DMS114 treated with DMSO at 0.1 percent for 48 hours (cell line): ENCODE data around the gene ZNF445.
"Not testable (repeated sequence)": the region's sequence is repeated elsewhere in the genome, so short reads cannot be mapped to it uniquely, and the experiment has no call there.

Source experiments
- DNase-seq: peaks from one replicate; lab custom pipeline; 2025; ENCODE audit not compliant: unreplicated experiment; lab: John Stamatoyannopoulos, UW

ZNF445 gene

DNA sequence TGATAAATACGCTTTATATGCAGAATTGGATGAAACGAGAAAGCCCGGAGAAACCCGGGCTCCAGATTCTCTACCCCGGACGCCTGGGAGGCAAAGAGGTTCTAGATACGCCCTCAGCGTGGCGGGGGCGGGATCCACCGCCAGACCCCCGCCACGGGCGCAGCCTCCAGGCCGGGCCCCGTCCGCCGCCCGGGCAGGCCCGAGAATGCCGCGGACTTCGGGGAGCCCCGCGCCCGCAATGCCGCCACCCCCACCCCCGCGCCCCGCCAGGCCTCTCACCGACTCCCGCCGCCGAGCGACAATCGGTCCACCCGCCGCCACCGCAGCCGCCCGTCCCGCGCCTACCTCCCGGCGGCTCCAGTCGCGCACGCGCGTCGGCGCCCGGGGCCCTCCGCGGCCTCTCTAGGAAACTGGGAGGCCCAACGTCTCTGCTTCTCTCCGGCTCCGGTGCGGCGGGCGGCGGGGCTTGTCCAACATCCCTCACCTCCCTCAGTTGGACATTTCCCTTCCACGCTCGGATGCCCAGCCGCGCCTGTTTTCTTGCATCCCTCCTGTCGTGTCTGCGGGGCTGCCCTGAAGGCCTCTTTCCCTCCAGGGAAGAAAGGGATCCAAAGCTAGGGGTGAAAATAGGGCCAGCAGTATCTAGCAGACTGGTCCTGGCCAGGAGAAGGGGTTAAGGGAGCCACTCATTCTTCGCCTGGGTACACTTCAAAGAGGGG lies at the start of gene ZNF445:
TSS of gene ZNF445 (minus strand) at position 359 of the 719 bp plus-strand sequence. CDS start 22,121 bp downstream, outside the sequence.
- peak; percentile 33 for DNase-seq

- DNase-seq, result no peak
Measured at GRCh38 chr3:44525060-44525459, 47.6 kb upstream of the ZNF445 start.

- DNase-seq, result no peak
Measured at GRCh38 chr3:44522494-44522933, 45.0 kb upstream of the ZNF445 start.

GRCh38 chr3:44521721-44522120 lies 44.3 kb upstream of the ZNF445 start:
- no peak for DNase-seq

DNA sequence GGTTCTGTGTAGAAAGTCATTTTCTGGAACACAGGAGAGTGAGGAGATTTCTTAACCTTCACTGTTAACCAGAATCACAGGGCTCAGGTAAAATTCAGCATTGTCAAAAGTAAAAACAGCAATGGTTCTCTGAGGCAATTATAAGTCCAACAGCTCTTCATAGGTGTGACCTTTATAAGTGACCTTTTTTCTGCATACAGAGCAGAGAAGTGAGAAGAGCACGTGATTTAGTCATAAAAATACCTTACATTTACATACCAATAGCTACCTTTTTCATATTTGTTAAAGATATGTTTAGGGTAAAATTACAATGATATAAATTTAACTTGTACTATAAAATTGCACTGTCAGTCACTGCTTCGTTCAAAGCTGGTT lies 41.3 kb upstream of the ZNF445 start:
- no peak for DNase-seq

DNA sequence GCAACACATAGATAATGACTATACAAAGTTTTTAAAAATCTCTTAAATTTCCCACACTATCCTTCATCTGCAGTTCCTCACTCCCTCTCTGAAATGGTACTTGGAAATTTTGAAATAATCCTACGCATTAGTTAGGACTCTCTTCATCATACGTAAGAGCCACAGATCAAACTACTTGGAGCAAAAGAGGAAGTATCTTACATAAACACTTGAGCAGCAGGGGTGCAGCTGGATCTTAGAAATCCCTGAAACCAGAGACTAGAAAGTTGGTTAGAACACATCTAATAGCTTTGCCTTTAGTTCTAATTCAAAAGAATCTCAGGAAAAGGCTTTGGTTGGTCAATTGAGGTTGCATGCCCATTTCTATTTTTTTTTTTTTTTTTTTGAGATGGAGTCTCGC lies 38.8 kb upstream of the ZNF445 start:
- no peak for DNase-seq

DNA sequence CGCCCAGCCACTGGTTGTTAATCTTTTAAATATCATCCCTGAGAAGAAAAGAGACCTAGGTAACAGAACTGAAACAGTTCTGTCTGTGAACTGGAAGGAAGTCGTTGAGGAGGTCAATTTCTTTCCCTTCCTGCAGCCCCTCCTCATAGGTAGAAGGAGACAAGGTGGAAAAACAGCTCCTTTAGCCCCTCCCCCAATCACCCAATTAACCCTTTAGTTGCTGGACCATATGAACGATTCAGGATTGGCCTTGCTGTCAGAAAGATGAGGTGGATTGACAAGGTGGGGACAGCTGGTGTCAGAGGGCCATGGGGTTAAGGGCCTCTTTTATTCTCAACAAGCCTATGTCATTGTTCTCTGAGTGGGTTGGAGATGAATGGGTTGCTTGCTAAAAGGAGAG lies 36.0 kb upstream of the ZNF445 start:
- DNase-seq, result no peak

DNA sequence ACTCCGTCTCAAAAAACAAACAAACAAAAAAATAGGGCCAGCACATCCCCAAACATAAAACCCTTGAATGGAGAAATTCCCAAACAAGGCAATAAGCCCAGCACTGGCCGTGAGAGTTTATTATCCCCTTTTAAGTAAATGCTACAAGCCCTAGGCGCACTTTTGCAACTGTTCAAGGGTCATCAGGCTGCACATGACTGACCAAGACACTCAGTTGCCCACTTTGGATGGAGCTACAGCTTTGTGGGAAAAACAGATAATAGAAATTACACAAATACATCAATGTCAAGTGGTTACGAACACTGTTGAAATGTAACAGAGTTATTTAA lies 33.7 kb upstream of the ZNF445 start:
- DNase-seq, result no peak

DNA sequence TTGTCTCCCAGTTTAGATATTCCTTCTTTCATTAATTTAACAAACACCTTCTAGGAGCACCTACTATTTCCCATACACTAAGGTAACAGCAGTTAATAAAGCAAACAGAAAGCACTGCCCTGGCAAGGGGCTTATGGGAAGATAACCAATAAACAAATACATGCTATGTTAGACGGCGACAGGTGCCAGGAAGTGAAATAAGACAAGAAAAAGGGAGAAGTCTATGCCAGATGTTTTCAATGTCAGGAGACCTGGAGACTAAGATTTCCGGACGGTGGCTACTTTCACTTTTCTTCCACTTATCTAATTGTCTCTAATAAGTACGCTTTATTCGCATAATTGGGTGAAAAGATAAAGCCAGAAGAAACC lies 32.5 kb upstream of the ZNF445 start:
- DNase-seq, result peak; percentile 46

DNA sequence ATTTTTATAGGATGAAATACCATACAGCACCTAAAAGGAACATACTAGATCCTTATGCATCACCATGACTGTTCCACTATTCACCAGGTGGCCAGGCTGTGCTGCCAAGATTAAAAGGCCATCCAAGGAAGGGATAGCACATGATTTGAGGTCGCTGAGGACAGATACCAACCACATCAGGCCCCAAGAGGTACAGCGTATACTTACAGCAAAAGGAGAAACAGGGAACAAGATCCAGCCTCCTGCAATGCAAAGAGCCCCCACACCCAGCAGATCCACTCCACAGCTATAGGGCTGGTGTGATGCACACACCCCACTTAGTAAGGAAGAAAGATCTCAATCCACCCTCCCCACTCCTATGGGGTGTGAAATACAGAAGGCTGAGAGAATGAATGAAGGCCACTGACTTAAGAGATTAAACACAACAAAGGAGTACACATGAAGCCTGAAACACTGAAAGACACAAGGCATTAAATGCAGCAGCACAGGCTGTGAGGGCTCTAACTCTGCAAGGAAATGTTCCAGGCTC lies 32.0 kb upstream of the ZNF445 start:
- peak; percentile 46 for DNase-seq

- DNase-seq, result no peak
Measured at GRCh38 chr3:44506961-44507360, 29.5 kb upstream of the ZNF445 start.

DNA sequence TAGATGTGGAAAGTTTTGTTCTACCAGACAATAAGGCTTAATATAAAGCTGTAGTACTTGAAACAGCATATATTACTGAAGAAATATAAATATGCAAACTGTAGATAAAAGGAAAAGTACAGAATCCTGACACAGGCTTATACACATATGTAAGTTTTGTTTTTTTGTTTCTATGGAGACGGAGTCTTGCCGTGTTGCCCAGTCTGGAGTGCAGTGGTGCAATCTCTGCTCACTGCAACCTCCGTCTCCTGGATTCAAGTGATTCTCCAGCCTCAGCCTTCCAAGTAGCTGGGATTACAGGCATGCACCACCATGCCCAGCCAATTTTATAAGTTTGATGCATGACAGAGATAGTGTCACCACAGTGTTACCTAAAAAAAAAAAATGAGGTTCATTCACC lies 29.1 kb upstream of the ZNF445 start:
- no peak for DNase-seq

DNA sequence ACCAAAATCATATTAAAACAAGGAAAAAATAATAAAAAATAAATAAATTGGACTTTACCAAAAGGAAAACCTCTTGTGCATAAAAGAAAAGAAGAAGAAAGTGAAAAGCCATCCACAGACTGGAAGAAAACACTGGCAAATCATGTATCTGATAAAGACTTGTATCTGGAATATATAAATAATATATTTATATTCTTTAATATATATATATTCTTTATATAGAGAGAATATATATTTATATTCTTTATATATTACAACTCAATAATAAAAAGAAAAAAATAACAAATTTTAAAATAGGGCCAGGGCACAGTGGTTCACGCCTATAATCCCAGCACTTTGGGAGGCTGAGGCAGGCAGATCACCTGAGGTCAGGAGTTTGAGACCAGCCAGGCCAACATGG lies 27.1 kb upstream of the ZNF445 start:
- no peak for DNase-seq

- DNase-seq, result not testable (repeated sequence)
Measured at GRCh38 chr3:44503178-44503577, 25.7 kb upstream of the ZNF445 start.

GRCh38 chr3:44501971-44502370 lies 24.5 kb upstream of the ZNF445 start:
- no peak for DNase-seq

DNA sequence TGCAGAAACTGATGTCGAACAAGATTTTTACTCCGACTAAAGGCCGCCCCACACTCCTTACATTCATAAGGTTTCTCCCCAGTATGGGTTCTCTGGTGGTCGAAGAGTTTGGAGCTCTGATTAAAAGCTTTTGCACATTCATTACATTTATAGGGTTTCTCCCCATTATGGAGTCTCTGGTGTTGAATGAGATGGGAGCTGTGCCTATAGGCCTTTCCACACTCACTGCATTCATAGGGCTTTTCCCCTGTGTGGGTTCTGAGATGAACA lies 22.4 kb upstream of the ZNF445 start:
- not testable (repeated sequence) for DNase-seq

DNA sequence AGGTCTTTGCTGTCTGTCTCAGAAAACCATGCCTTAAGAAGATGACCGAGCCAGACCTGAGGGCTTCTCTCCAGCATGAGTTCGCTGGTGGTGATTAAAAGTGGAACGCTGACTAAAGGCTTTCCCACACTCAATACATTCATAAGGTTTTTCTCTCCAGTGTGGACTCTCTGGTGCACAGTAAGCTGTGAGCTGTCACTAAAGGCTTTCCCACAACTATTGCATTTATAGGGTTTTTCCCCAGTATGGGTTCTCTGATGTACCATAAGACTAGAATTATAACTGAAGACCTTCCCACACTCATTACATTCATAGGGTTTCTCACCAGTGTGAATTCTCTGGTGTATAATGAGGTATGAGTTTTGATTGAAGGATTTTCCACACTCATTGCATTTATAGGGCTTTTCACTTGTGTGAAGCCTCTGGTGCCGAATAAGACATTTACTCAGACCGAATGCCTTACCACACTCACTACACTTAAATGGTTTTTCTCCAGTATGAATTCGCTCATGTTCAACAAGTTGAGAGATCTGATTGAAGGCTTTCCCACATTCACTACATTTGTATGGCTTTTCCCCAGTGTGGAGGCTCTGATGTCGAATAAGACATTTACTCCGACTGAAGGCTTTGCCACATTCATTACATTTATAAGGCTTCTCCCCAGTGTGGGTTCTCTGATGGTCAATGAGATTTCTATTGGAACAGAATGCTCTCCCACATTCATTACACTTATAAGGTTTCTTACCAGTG lies 21.9 kb upstream of the ZNF445 start:
- no peak for DNase-seq

DNA sequence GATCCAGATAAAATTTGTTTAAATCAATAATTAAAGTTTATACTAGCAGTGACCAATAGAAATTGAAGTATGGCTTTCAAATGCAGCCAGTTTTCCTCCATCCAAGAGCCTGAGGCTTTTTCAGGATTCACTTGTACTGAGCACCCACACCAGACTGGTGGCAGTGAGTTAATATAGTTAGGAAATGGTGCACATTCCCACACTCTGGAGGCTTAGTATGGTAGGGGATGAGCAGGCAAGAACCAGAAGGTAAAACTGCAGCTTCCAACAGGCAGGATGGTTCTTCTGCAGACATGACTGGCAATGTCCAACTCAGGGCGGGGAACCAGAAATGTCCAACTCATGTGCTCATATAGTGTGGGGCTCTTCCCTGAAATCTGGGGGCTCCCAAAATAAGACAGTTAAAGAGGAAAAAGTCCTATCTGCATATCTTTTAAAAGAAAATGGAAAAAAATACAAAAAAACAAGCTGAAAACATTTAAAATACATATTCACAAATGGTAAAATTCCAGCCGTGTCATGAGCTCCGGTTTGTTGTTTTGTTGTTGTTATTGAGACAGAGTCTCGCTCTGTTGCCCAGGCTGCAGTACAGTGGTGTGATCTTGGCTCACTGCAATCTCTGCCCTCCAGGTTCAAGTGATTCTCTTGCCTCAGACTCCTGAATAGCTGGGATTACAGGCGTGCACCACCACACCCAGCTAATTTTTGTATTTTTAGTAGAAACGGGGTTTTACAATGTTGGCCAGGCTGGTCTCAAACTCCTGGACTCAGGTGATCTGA lies 18.4 kb upstream of the ZNF445 start:
- no peak for DNase-seq

DNA sequence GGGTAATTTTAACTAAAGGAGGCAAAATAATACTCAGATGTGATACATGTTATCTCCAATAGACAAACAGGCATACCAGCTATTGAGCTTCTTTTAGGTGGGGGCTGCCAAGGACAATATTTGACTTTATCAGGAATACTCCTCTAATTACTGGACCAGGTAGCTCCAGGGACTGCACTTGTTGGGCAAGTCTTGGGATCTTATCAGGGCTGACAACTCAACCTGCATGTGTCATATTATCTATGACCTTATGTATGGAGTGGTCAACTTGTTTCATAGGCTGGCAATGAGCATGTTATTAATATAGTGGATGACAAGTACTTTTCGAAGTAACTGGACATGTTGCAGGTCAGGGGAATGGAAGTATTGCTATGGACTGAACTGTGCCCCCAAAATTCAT lies 15.0 kb upstream of the ZNF445 start:
- DNase-seq, result no peak

- no peak for DNase-seq
Measured at GRCh38 chr3:44482721-44483120, 5.3 kb upstream of the ZNF445 start.

- DNase-seq, result no peak
Measured at GRCh38 chr3:44478606-44479094, 1.2 kb upstream of the ZNF445 start.

- DNase-seq, result no peak
Measured at GRCh38 chr3:44478055-44478468, 592 bp upstream of the ZNF445 start.
